HG02642 (cell line): ENCODE results near the gene OMP.
A peak's percentile ranks its signal among the peaks of the same experiment; 100 is the strongest.
"Not testable (repeated sequence)": the region's sequence is repeated elsewhere in the genome, so short reads cannot be mapped to it uniquely, and the experiment has no call there.

Source experiments
- ATAC-seq: cut with Tn5 transposase; IDR thresholded peaks from one replicate; pipeline ENCODE4 v1.9.1; 2021; ENCODE audit warnings: mild to moderate bottlenecking; ENCODE audit not compliant: unreplicated experiment, poor library complexity

The OMP gene, protein sequence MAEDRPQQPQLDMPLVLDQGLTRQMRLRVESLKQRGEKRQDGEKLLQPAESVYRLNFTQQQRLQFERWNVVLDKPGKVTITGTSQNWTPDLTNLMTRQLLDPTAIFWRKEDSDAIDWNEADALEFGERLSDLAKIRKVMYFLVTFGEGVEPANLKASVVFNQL

DNA sequence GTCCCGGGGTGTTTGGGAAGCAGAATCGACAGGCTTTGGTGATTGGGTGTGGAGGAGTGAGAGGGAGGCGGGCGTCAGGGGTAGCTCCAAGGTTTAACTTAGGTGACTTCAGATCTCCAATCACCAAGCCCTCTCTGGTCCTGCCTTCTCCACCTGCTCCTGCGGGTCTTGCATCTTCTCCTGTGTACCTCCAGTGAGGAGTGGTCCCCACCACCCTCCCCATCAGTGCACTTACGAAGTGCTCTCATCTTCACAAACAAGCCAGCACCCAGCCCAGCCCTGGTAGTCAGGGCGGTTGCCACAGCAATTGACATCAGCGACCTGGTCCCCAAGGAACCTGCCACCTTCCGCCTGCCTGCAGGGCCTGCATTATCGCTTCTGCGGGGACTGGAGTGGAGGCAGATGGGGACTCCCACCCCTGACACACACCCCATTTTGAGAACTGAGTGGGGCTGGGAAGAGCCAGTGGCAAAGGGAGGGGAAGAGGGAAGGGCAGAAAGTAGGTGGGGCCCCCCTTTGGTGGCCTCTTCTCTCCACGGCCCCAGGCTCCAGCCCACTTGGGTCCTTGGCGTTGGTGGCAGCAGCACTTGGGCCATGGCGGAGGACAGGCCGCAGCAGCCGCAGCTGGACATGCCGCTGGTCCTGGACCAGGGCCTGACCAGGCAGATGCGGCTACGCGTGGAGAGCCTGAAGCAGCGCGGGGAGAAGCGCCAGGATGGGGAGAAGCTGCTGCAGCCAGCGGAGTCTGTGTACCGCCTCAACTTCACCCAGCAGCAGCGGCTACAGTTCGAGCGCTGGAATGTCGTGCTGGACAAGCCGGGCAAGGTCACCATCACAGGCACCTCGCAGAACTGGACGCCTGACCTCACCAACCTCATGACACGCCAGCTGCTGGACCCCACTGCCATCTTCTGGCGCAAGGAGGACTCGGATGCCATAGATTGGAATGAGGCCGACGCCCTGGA, at the start of gene OMP:
Gene OMP (plus strand): TSS at position 595 of the 965 bp plus-strand sequence. CDS start 0 bp downstream, at position 595.
- ATAC-seq: no peak

DNA sequence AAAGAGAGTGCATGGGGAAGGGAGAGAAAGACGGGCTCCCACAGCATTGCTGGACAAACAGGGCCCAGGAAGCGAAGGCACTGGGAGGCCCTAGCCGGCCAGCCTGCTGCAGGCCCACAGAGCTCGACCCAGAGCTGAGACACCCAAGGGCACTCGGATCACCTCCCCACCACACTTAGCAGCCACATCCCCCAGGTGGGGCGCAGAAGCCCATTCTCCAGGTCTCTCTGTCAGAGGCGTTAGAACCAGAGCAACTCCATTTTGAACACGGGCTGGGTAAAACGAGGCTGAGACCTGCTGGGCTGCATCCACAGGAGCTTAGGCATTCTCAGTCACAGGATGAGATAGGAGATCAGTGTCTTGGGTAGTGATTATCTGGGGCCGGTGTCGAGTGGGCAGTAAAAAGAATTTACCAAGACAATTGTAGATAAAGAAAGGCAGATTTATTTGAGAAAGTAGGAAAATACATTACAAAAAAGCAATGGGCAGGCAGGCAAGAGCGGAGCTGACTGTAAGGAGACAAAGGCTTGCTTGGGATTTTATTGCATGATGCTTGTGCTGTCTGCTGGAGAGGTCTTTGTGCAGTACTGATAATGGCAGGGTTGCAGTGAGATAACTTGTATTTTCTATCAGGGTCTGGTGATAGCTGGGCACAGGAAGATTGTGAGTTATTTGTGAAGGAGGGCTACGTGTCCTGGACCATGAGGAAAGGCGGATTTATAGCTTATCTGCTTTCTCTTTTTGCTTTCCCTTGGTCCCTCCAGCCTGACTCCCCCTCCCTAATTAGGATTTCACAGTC, 49.2 kb upstream of the OMP start:
- ATAC-seq: no peak

DNA sequence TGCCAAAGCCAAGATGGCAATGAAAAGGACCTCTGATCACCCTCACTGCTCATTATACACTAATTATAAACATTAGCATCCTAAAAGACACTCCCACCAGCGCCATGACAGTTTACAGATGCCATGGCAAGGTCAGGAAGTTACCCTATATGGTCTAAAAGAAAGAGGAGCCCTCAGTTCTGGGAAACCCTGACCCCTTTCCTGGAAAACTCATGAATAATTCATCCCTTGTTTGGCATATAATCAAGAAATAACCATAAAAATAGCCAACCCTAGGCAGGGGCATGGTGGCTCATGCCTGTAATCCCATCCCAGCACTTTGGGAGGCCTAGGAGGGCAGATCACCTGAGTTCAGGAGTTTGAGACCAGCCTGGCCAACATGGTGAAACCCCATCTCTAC, 48.6 kb upstream of the OMP start:
- ATAC-seq: no peak

DNA sequence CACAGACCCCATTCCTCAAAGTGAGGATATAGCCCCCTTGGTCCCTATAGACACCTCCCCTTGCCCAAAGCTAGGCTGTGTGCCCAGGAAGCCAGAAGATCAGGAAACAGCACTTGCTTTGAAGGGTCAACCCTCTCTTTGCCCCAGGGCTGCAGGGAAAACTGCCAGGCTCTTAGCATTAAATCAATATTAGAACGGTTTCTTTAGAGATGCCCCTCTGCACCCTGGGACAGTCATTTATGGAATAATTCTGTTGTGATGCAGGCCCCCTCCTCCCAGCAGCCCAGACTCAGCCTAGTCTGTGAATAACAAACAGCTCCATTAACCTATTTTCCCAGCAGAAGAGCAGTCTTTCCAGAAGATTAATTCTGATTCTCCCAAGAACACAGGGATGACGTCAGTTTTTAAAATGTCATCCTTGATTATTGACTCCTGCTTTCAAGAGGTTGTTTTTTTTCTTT, 47.5 kb upstream of the OMP start:
- ATAC-seq: no peak

DNA sequence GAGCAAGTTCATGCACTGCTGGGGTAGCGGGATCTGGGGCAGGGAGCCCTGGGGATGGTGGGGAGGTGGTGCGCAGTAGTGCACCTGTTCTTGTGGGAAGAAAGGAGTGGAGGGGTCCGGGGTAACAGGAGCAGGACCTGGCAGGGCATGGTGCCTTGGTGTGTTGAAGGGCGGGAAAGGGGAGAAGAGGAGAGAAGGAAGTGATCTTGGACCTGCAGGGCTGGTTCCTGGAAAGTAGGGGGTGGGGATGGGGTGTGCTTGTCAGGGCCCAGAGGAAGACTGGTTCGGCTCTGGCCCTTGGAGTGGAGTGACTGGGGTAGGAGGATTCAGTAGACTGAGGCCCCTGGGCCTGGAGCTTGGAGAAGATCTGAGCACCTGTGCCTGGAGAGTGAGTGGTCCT, 46.7 kb upstream of the OMP start:
- no peak for ATAC-seq

DNA sequence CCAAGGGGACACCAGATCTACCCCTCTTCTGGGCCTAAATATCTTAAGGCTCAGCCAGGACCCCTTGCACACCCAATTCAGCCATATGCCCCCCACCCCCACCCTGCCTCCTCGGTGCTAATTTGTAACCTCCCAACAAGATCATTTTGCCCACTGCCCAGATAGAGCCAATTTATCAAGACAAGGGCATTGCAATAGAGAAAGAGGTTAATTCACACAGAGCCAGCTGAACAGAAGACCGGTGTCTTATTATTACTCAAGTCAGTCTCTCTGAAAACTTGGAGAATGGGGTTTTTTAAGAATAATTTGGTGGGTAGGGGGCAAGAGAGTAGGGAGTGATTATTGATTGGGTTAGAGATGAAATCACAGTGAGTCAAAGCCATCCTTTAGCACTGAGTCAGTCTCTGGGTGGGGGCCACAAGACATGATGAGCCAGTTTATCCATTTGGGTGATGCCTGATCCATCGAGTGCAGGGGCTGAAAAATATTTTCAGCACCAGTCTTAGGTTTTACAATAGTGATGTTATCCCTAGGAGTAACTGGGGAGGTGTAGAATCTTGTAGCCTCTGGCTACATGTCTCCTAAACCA, 45.7 kb upstream of the OMP start:
- no peak for ATAC-seq

DNA sequence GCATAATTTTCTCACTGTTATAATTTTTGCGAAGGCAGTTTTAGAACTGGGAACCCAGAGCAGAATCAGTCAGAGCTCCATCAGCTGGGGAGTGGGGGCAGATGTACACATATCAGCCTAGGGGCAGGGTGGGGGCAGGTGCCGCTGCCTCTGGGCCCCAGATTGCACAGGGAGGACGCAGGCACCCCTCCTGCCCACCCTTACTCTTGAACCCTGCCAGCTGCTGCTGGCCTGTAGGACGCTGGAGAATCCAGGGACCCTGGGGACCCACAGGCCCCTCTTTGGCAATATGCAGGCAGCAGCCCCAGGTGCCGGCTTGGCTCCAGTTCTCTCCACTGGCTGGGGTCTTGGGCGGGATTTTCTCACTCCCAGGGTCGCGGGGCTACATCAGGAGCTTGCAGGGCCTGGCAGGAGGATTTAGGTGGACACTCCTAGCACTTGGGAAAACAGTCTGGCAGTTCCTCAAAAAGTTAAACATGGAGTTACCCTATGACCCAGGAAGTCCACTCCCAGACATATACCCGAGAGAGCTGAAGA, 44.6 kb upstream of the OMP start:
- no peak for ATAC-seq

DNA sequence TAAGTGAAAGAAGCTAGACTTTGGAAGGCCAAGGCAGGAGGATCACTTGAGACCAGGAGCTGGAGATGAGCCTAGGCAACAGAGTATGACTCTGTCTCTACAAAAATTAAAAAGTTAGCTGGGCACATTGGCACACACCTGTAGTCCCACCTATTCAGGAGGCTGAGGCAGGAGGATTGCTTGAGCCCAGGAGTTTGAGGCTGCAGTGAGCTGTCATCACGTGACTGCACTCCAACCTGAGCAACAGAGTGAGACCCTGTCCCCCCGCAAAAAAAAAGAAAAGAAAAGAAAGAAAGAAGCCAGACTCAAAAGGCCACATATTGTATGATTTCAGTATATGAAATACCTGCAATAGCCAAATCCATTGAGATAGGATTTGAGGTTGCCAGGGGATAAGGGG, 43.7 kb upstream of the OMP start:
- no peak for ATAC-seq

DNA sequence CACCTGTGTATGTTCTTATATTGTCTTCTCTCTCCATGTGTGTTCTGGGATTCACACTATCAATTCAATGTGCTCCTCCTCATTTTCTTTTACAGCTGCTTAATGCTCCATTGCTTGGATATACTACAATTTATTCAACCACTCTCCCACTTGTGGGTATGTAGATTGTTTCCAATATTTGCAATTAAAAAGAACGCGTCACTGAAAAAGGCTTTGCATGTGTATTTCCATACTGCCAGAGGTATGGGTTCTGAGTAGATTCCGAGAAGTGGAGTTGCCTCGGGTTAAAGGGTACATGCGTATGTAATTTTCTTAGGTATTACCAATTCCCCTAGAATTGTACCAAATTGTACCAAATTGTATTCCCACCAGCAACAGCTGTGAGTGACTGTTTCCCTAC, 42.8 kb upstream of the OMP start:
- no peak for ATAC-seq

DNA sequence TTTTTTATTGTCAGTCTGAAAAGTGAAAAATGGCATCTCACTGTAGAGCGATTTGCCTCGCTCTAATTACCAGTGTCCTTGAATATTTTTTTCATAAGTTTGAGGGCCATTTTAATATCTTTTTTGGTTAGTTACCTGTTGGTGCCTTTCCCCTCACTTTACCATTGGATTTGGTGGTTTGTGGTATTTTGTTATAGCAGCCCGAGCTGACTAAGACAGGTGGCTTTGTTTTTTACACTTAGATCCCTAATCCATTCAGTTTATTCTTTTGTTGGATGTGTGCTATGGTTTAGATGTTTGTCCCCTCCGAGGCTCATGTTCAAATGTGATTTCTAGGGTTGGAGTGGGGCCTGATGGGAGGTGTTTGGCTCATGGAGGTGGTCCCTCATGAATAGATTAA, 42.4 kb upstream of the OMP start:
- ATAC-seq: no peak

DNA sequence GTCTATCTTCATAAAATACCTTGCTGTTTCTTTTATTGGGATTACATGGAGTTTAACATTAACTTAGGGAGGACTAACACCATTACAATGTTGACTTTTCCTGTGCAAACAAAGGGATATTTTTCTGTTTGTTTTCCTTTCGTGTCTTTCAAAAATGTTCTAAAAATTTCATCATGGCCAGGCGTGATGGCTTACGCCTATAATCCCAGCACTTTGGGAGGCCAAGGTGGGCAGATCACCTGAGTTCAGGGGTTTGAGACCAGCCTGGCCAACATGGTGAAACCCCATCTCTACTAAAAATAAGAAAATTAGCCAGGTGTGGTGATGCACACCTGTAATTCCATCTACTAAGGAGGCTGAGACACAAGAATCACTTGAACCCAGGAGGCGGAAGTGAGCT, 41.4 kb upstream of the OMP start:
- not testable (repeated sequence) for ATAC-seq

DNA sequence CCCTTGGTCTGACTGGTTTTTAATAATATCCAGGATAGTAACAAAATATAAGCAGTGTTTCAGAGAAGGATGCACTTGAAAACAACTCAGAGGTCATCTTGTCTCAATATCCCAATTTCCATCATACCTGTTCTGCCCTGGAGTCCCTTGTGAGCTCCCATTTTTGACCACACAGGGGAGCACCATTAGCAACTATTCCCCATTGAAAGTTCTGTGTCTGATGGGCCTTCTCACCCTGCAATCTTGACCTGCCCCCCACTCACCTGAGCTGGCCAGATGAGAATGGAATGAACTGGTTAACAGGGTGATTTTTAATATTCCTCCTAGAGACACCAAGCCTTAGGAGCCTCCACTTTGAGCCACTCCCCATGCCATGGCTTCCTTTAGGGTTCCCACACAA, 39.7 kb upstream of the OMP start:
- ATAC-seq: no peak

DNA sequence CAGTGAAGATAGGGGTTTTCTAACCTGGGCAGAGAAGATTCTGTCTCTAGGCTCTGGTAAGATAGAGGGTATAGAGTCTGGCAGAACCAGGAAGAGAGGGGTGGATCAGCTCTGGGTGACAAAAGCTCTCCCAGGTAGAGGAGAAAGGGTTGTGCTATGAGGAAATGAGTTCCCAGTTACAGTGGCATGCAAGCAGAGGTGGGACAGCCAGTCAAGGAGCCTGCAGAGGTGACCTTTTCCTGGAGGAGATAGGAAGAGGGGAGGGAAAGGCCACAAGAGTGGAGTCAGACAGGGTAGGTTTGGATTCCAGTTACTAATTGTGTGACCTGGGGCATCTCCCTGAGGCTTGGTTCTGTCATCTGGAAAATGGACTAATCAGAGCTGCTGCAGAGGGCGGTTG, 39.2 kb upstream of the OMP start:
- ATAC-seq: no peak

DNA sequence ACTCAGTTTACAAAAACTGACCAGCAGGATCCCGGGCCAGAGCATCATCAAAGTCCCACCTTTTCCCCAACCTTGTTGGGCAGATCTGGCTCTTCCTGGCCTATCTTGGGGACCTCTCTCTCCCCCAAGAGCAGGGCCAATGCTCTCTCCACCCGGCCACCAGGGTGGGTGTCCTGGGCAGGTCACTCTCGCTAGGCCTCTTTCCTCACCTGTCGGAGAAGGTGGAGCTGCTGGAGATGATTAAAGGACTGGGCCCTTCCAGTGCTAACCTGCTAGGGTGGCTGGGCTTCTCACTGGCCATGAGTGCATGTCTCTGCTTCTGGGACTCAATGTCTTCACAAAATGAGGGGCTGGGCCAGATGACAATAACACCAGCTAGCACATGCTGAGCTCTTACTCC, 38.8 kb upstream of the OMP start:
- ATAC-seq: no peak

DNA sequence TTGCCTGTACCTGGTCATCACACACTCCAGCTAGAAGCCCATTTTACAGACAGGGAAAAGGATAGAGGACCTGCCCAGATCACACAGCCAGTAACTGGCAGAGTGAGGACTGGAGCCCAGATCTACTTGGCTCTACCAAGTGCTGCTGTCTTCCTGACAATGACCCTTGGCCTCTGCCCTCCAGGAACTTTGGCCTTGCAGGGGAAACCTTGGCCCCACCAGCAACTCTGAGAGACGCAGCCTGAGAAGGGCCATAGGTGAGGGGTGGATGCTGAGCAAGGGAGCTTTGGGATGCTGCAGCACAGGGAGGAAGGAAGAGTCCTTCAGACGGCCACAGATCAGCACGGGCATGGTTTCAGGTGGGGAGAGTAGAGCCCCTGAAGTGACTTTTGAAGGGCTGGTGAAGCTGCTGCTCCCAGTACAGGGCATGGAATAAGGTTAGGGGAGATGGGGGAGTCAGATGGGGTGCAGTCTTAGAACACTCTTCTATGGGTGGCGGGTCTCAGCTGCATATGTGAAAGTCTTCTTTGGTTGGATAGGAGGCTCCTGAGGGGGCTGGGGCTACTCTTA, 37.9 kb upstream of the OMP start:
- ATAC-seq: no peak

DNA sequence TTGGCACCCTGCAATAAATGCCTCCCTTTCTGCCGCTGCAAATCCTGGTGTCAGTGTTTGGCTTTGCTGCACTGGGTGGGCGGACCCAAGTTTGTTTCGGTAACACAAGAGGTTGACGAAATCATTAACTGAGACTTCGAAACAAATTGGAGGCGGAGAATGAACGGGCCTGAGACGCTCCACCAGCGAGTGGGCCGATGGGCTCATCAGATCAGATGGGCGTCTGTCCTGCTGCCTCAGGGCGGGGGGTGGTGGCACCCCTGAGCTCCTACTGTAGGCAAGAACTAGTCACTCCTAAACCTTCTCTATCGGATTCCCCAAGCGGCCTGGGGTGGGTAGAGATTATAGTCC, 36.8 kb upstream of the OMP start:
- ATAC-seq: peak; percentile 8

DNA sequence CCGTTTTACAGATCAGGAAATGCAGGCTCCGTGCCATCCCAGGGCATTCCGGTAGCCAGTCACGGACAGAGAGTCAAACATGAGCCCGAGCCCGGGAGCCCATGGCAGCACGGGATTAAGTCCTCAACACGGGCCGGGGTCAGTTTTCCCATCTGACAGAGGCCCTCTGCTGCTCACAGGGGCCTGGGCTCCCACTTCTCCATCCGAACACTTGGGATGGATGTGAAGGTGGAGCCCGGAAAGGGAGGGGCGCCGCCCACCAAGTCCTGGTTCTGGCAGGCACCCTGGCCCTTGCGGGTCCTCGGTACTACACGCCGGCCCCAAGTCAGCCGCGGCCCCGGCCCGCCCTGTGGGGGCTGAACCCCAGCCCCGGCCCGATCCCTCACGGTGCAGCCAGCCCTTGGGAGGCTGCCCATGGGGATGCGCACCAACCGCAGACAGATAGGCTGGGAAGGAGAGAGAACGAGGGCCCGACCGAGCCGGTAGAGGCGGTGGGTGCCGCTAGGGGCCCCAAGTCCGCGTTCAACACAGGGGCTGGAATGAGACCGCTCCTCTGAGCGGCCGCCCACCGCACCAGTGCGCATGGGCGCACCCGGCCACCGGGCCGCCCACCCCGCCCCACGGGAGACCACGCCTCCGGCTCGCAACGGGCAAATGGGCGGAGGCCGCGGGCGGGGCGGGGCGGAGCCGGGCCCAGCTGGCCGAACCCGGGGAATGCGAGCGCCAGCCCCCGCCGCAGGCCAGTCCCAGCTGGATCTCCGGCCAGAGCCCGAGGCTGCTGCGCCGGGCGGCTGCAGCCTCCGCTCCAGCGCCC, 36.2 kb upstream of the OMP start, which contains the start of gene CAPN5:
Gene CAPN5 (plus strand): TSS at position 743 of the 814 bp plus-strand sequence. CDS start 17,916 bp downstream, outside the sequence.
- ATAC-seq: peak; percentile 89

DNA sequence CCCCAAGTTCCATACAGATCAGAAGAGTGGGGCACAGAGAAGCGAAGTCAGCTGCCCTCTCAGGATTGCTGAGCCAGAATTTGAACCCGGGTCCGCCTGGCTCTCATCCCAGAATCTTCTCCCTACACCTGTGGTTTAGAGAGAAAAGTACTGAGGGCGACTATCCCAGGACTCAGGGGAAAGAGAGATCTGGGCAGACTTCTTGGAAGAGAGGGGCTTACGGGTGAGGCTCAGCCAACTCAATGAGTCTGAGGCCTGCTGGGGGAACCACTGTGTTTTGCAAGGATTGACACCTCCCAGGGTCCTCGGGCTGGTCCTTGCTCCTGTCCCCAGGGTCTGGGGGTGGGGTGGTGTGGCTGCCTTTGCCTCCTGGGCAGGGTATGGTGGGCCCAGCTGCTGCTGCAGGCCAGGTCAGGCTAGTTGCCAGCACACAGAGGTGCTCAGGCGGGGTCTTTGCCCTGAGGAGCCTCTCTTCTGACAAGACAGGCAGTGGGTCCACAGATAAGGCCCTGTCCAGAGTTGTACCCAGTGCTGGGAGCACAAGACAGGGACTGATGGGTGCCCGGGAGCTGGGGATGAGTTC, 34.7 kb upstream of the OMP start:
- ATAC-seq: no peak
